Spleen (tissue), 7 donors: Measurements from ENCODE around the gene TRIM43B.
"Not testable (repeated sequence)": the region's sequence is repeated elsewhere in the genome, so short reads cannot be mapped to it uniquely, and the experiment has no call there.

ENCODE experiments used
- CTCF ChIP-seq, 11 experiments: fragments of 200-600 bp in 7 of 11; fragments of 450-650 bp in 4 of 11; sonication (generic) in 4 of 11; IDR thresholded peaks in 8 of 11; conservative IDR thresholded peaks in 3 of 11; 1 replicate in 7 of 11; 2 replicates in 4 of 11; pipeline versions ENCODE4 v1.4.0 to v1.8.0; 2016 to 2021; ENCODE audit warnings: antibody characterized with exemption in 11 of 11, inconsistent platforms in 4 of 11, mild to moderate bottlenecking in 1 of 11
- POLR2A ChIP-seq, 3 donors: fragments of 450-650 bp; IDR thresholded peaks; one replicate each; pipeline ENCODE4 v1.5.1; 2017; ENCODE audit warnings: antibody characterized with exemption in 3 of 3, mild to moderate bottlenecking in 1 of 3
- donor health status: DM: no; HTN: no; CAD: no; lungs with moderate emphysema.
- donor health status: DM: no; HTN: no; CAD: no.
- donor health status: DM: no; HTN: no; CAD: no.

- TF ChIP-seq POLR2A (IDR thresholded peaks at IDR 0.05); CTCF (IDR thresholded peaks at IDR 0.05 in 8 of 11, conservative IDR thresholded peaks at IDR 0.05 in 3 of 11): not testable (repeated sequence)
Observed at GRCh38 chr2:95475025-95475424, 9.5 kb downstream of the TRIM43B start.
